Measurements from ENCODE around the gene RTL10. TPM values are rescaled to one million over a fixed set of nuclear protein-coding genes. Genes with fewer than 3 reads are reported as not detected.

RTL10 gene
- total RNA-seq, 1 experiment from 2014 or later = 21.5 TPM

DNA sequence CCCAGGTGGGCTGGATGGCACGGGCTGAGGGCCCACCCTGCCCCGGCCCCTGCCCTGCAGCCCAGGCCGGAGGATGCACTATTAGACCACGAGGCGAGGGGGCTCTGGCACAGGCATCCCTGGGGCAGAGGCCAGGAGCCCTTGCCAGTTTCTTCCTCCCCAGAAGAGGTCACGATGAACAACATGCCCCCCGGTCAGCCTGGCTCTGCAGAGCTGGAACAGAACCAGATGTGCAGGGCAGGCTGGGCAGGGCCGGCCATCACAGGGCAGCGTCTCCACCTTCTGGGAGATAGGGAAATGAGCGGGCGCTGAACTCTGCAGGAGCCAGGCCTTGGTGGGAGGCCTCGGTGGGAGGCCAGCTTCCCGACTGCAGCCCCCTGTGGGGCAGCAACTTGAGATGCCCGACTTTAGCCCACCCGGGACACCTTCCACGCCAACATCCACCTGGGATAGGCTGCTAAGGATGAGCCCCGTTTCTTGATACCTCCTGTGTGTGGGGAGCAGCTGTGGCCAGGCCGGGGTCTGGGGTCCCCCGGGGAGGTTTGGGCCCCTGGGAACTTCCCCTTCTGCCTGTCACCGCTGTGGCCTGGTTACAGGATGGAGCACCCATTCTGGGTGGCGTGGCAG, 21.8 kb upstream of the RTL10 start:
- DNase-seq (ENCODE audit: low spot score) (peak; percentile 8), ATAC-seq (no peak)
- Mint-ChIP-seq H3K27ac (no peak overlapping the region), H3K4me1 (peaks cover 19% of the 10 kb centered on the region), H3K4me3 (no peak overlapping the region), H3K27me3 (ENCODE audit: low read depth) (no peaks in the 10 kb centered on the region; the same call in 1 of the 2 replicates), H3K9me3 (no peaks in the 10 kb centered on the region), H3K36me3 (no peaks in the 10 kb centered on the region)
- ChIA-PET CTCF (interaction anchor here (0.6 kb wide), 1 partner anchor 80 kb away, joined by 4 read pairs; no protein-coding TSS in a partner anchor), POLR2A (no interaction called here)
- TF ChIP-seq, protein P1, sequence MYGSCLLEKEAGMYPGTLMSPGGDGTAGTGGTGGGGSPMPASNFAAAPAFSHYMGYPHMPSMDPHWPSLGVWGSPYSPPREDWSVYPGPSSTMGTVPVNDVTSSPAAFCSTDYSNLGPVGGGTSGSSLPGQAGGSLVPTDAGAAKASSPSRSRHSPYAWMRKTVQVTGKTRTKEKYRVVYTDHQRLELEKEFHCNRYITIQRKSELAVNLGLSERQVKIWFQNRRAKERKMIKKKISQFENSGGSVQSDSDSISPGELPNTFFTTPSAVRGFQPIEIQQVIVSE (CRISPR knock-in tag; IDR thresholded peaks at IDR 0.05; ENCODE audit: borderline replicate concordance) = no peak

DNA sequence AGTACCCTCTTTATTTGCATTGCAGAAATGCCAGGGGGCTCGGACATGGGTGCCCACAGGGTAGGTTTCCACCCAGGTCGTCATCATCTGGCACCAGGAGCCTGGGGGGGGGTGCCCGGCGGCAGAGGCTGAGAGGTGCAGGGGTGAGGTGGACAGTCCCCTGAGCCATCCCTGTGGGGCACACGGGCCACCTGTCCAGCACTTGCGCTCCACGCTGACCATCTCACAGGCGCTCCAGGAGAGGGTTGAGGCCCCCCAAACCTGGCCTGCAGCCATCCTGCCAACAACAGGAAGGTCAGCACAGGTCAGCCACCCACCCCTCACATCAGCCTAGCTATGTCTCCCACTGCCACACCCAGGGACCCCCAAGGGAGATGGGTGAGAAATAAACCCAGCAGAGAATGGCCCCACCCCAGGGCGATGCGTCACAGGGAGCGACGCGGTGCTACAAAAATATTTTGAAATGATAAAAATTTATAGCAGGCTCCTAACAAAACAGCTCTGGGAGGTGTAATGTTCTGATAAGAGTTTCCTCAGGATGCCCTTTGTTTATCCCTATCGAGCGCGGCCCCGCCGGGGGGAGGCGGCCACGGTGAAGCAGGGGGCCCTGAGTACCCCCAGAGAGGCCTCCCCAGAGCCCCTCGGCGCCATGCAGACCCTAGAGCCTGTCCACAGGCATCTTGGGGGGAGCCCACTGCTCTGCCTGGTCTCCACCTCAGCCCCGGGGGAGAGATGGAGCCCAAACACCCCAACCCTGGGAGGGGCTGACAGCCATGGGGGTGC, 21.0 kb upstream of the RTL10 start:
- DNase-seq (ENCODE audit: low spot score) = peak; percentile 7
- no peak for ATAC-seq

DNA sequence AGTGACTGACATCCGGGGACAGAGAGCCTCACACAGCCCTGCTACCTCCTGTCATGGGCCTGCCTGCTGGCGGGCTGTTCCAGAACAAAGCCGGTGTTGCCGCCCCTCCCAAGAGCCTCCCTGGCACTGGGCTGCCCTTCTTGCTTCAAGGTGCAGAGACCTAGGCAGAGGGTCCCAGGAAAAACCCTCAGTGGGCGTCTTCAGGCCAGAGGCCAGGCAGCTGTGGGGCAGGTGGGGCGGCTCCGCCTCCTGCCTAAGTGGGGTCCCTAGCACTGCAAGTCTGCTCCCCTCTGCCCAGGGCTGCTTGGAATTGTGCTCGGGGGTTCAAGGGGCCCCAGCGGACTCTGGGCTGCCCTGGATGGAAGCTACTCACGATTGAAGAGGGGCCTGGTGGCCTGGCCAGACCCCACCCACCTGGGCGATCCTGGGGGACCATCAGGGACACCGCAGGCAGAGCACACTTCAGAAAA, 20.4 kb upstream of the RTL10 start:
- H3K4me1 Mint-ChIP-seq = peaks cover 6% of the 10 kb centered on the region
- H3K9me3 Mint-ChIP-seq = no peaks in the 10 kb centered on the region
- H3K27me3 Mint-ChIP-seq (ENCODE audit: low read depth) = no peaks in the 10 kb centered on the region
- DNase-seq (ENCODE audit: low spot score) (no peak), ATAC-seq (no peak)
- no peaks in the 10 kb centered on the region for H3K36me3 Mint-ChIP-seq
- no peak overlapping the region for H3K27ac Mint-ChIP-seq
- CTCF ChIA-PET = interaction anchor here (0.9 to 1.3 kb wide), 3 partner anchors 28 to 196 kb away, joined by 3 to 4 read pairs (median 3); no protein-coding TSS in a partner anchor
- no peak overlapping the region for H3K4me3 Mint-ChIP-seq
- POLR2A ChIA-PET = interaction anchor here (1.0 kb wide), 1 partner anchor 21 kb away, joined by 4 read pairs; the partner anchor contains the start of genes GNB1L and RTL10
- TF ChIP-seq ZNF396 (CRISPR knock-in tag; IDR thresholded peaks at IDR 0.05; ENCODE audit: borderline replicate concordance) (no peak), RORB (CRISPR knock-in tag; IDR thresholded peaks at IDR 0.05) (no peak), PRRX2 (CRISPR knock-in tag; IDR thresholded peaks at IDR 0.05) (no peak), MYBL2 (CRISPR knock-in tag; IDR thresholded peaks at IDR 0.05) (no peak), JUN (CRISPR knock-in tag; IDR thresholded peaks at IDR 0.05) (no peak), ZNF416 (CRISPR knock-in tag; IDR thresholded peaks at IDR 0.05) (no peak), CREB1 (CRISPR knock-in tag; IDR thresholded peaks at IDR 0.05) (no peak), TCF7 (CRISPR knock-in tag; IDR thresholded peaks at IDR 0.05; ENCODE audit: low read depth) (no peak), SOX15 (CRISPR knock-in tag; IDR thresholded peaks at IDR 0.05) (no peak), ZNF121 (CRISPR knock-in tag; IDR thresholded peaks at IDR 0.05) (no peak), SMAD4 (CRISPR knock-in tag; IDR thresholded peaks at IDR 0.05) (no peak), GRHL2 (CRISPR knock-in tag; IDR thresholded peaks at IDR 0.05; ENCODE audit: insufficient replicate concordance, severe bottlenecking) (no peak)
- TF ChIP-seq, protein P2, sequence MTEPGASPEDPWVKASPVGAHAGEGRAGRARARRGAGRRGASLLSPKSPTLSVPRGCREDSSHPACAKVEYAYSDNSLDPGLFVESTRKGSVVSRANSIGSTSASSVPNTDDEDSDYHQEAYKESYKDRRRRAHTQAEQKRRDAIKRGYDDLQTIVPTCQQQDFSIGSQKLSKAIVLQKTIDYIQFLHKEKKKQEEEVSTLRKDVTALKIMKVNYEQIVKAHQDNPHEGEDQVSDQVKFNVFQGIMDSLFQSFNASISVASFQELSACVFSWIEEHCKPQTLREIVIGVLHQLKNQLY (CRISPR knock-in tag; IDR thresholded peaks at IDR 0.05) = no peak
- TF ChIP-seq, protein P3, sequence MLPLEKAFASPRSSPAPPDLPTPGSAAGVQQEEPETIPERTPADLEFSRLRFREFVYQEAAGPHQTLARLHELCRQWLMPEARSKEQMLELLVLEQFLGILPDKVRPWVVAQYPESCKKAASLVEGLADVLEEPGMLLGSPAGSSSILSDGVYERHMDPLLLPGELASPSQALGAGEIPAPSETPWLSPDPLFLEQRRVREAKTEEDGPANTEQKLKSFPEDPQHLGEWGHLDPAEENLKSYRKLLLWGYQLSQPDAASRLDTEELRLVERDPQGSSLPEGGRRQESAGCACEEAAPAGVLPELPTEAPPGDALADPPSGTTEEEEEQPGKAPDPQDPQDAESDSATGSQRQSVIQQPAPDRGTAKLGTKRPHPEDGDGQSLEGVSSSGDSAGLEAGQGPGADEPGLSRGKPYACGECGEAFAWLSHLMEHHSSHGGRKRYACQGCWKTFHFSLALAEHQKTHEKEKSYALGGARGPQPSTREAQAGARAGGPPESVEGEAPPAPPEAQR (CRISPR knock-in tag; IDR thresholded peaks at IDR 0.05) = no peak
- TF ChIP-seq, protein P4, sequence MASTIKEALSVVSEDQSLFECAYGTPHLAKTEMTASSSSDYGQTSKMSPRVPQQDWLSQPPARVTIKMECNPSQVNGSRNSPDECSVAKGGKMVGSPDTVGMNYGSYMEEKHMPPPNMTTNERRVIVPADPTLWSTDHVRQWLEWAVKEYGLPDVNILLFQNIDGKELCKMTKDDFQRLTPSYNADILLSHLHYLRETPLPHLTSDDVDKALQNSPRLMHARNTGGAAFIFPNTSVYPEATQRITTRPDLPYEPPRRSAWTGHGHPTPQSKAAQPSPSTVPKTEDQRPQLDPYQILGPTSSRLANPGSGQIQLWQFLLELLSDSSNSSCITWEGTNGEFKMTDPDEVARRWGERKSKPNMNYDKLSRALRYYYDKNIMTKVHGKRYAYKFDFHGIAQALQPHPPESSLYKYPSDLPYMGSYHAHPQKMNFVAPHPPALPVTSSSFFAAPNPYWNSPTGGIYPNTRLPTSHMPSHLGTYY (CRISPR knock-in tag; IDR thresholded peaks at IDR 0.05) = no peak
- TF ChIP-seq, protein P5, sequence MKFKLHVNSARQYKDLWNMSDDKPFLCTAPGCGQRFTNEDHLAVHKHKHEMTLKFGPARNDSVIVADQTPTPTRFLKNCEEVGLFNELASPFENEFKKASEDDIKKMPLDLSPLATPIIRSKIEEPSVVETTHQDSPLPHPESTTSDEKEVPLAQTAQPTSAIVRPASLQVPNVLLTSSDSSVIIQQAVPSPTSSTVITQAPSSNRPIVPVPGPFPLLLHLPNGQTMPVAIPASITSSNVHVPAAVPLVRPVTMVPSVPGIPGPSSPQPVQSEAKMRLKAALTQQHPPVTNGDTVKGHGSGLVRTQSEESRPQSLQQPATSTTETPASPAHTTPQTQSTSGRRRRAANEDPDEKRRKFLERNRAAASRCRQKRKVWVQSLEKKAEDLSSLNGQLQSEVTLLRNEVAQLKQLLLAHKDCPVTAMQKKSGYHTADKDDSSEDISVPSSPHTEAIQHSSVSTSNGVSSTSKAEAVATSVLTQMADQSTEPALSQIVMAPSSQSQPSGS (CRISPR knock-in tag; IDR thresholded peaks at IDR 0.05; ENCODE audit: borderline replicate concordance, low read depth) = no peak
- TF ChIP-seq, protein P6, sequence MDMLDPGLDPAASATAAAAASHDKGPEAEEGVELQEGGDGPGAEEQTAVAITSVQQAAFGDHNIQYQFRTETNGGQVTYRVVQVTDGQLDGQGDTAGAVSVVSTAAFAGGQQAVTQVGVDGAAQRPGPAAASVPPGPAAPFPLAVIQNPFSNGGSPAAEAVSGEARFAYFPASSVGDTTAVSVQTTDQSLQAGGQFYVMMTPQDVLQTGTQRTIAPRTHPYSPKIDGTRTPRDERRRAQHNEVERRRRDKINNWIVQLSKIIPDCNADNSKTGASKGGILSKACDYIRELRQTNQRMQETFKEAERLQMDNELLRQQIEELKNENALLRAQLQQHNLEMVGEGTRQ (CRISPR knock-in tag; IDR thresholded peaks at IDR 0.05) = no peak
- TF ChIP-seq, protein P7, sequence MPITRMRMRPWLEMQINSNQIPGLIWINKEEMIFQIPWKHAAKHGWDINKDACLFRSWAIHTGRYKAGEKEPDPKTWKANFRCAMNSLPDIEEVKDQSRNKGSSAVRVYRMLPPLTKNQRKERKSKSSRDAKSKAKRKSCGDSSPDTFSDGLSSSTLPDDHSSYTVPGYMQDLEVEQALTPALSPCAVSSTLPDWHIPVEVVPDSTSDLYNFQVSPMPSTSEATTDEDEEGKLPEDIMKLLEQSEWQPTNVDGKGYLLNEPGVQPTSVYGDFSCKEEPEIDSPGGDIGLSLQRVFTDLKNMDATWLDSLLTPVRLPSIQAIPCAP (CRISPR knock-in tag; IDR thresholded peaks at IDR 0.05) = no peak

More for the DNA sequence above, 21.0 kb upstream of the RTL10 start:
- ChIA-PET CTCF (interaction anchor here (1.3 kb wide), 1 partner anchor 196 kb away, joined by 4 read pairs; no protein-coding TSS in a partner anchor), POLR2A (no interaction called here)
- no peaks in the 10 kb centered on the region for H3K9me3 Mint-ChIP-seq
- H3K36me3 Mint-ChIP-seq = no peaks in the 10 kb centered on the region
- H3K27me3 Mint-ChIP-seq (ENCODE audit: low read depth) = no peaks in the 10 kb centered on the region
- TF ChIP-seq, protein P3 (CRISPR knock-in tag; IDR thresholded peaks at IDR 0.05) = no peak
- TF ChIP-seq CBFB (CRISPR knock-in tag; IDR thresholded peaks at IDR 0.05; ENCODE audit: low read depth) (no peak), FOXK1 (CRISPR knock-in tag; IDR thresholded peaks at IDR 0.05) (no peak)
- no peak overlapping the region for H3K27ac Mint-ChIP-seq
- H3K4me3 Mint-ChIP-seq = no peak overlapping the region
- peaks cover 12% of the 10 kb centered on the region for H3K4me1 Mint-ChIP-seq
